Left renal pelvis (tissue), 4 donors: ENCODE measurements around the gene ANKRD16. TPM values are rescaled to one million over a fixed set of nuclear protein-coding genes. Genes with fewer than 3 reads are reported as not detected.

Experiments used
- DNase-seq, 4 donors: peaks; one replicate each; pipeline ENCODE4 v3.0.0-alpha.2; 2013; ENCODE audit warnings: low read depth in 4 of 4, low spot score in 3 of 4
- polyA plus RNA-seq, 4 donors: library from polyadenylated mRNA; unstranded; fragments of 120-200 nt; gene quantifications; one replicate each; pipeline ENCODE4 v1.2.1, GENCODE V29; 2013; ENCODE audit not compliant: insufficient read length in 4 of 4

ANKRD16 gene
- polyA plus RNA-seq, 4 donors = 9.5 to 13.7 (median 10.7) TPM

DNA sequence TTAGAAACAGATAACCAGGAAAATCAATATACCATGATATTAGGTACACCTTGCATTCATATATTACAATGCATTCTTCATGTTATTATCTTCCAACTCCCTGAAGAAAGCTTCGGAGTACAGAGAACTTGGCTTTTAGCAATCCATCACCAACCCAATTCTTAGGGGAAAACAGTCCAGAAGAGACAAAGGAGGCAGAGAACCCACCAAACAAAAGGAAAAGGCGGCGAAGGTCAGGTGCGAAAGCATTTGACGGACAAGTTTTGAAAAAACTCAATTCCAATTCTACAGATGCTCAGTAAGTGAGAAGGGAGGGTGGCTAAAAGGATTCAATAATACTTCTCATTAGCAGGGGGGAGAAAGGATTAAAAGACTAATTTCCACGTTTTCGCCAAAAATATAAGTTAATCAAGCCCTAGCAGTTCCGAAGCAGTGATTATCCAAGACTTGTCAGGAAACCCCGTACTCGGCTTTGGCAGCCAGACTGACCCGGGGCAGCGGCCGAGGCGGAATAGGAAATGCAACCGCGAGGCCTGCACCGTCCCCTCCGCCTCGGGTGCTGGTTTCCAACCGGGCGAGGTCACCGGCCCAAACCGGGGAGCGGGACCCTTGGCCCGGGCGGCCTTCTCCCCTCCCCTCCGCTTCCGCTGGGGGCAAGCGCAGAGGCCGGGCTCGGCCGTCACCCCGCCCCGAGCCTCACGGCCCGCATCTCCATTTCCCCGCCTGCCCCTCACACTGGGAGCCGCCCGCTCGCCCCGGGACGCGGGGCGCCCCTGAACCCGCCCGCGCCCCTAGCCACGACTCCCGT lies 77.2 kb downstream of the ANKRD16 start:
- peak in 3 of 4 donors; percentile 6 to 31 (median 17) for DNase-seq

Other genes with a start within 250 kb of the ANKRD16 start
- gene ASB13, start 223.3 kb downstream of the ANKRD16 start, polyA plus RNA-seq = 10 to 100 TPM; 11.8 to 25.6 (median 20.7) TPM
- 10 to 100 TPM; 35.4 to 41.2 (median 39.4) TPM for gene TASOR2, start 205.1 kb downstream of the ANKRD16 start, polyA plus RNA-seq
- gene GDI2, start 76.5 kb downstream of the ANKRD16 start, polyA plus RNA-seq = 100 to 1,000 TPM; 274 to 388 (median 296) TPM
- 10 to 100 TPM; 57.4 to 87.8 (median 66.9) TPM for gene FBH1, start 350 bp upstream of the ANKRD16 start, polyA plus RNA-seq
- gene IL15RA, start 87.7 kb upstream of the ANKRD16 start, polyA plus RNA-seq = 1 to 10 TPM in 3 of 4 donors, under 1 TPM in 1; 0.71 to 2.9 (median 2.1) TPM
- gene IL2RA, start 172.5 kb upstream of the ANKRD16 start, polyA plus RNA-seq = under 1 TPM in 1 of 4 donors, not detected in 3; 0.07 TPM
- 100 to 1,000 TPM; 133 to 204 (median 149) TPM for gene RBM17, start 199.1 kb upstream of the ANKRD16 start, polyA plus RNA-seq